CD4-positive, alpha-beta memory T cell (primary cell): ENCODE measurements around the gene POU4F2. TPM values are rescaled to one million over a fixed set of nuclear protein-coding genes. Genes with fewer than 3 reads are reported as not detected.

Experiments
- CTCF ChIA-PET: fragments of 350-600 bp; sonication (Branson Sonifier 250); formaldehyde crosslinking; loops from one replicate; lab custom pipeline; 2021; ENCODE audit warnings: inconsistent platforms; ENCODE audit not compliant: partially characterized antibody; lab: Charles Lee
- POLR2A ChIA-PET: fragments of 350-600 bp; sonication (Branson Sonifier 250); formaldehyde crosslinking; loops from one replicate; lab custom pipeline; 2021; ENCODE audit not compliant: partially characterized antibody; lab: Charles Lee
- DNase-seq, 5 donors: peaks; one replicate each; pipeline versions ENCODE4 v3.0.0 to v3.0.0-alpha.2; 2020 to 2022; ENCODE audit warnings: mixed read lengths in 1 of 5
- H3K27ac ChIP-seq: one replicate; pipeline ENCODE4 v1.7.0; 2013; ENCODE audit warnings: low read depth, low read length
- H3K27me3 ChIP-seq: 2 replicates; pipeline ENCODE4 v1.7.0; 2013; ENCODE audit warnings: mild to moderate bottlenecking, low read length, moderate library complexity; ENCODE audit not compliant: insufficient read depth
- H3K36me3 ChIP-seq: 2 replicates; pipeline ENCODE4 v1.7.0; 2013; ENCODE audit warnings: mild to moderate bottlenecking, low read length, moderate library complexity; ENCODE audit not compliant: insufficient read depth
- H3K4me1 ChIP-seq: 2 replicates; pipeline ENCODE4 v1.7.0; 2013; ENCODE audit warnings: mild to moderate bottlenecking, low read length, moderate library complexity; ENCODE audit not compliant: insufficient read depth
- H3K4me3 ChIP-seq, 2 donors: one replicate each; pipeline ENCODE4 v1.7.0; 2013; ENCODE audit warnings: low read length in 2 of 2, mild to moderate bottlenecking in 1 of 2
- H3K9me3 ChIP-seq, 2 donors: one replicate each; pipeline ENCODE4 v1.7.0; 2013; ENCODE audit warnings: low read length in 2 of 2, control low read depth in 1 of 2; ENCODE audit not compliant: control insufficient read depth in 1 of 2
- H3K27ac Mint-ChIP-seq, 7 donors: one replicate each; pipeline ENCODE4 v1.8.0; 2020 to 2021; ENCODE audit warnings: mixed read lengths in 7 of 7, mild to moderate bottlenecking in 6 of 7, inconsistent platforms in 3 of 7, moderate library complexity in 3 of 7
- H3K27me3 Mint-ChIP-seq, 2 donors: one replicate each; pipeline ENCODE4 v1.8.0; 2020 to 2021; ENCODE audit warnings: mixed read lengths in 2 of 2
- H3K36me3 Mint-ChIP-seq, 2 donors: one replicate each; pipeline ENCODE4 v1.8.0; 2020 to 2021; ENCODE audit warnings: mixed read lengths in 2 of 2, inconsistent platforms in 1 of 2, mild to moderate bottlenecking in 1 of 2
- H3K4me1 Mint-ChIP-seq, 4 donors: one replicate each; pipeline ENCODE4 v1.8.0; 2020 to 2021; ENCODE audit warnings: mixed read lengths in 4 of 4, mild to moderate bottlenecking in 1 of 4
- H3K4me3 Mint-ChIP-seq, 8 donors: one replicate each; pipeline ENCODE4 v1.8.0; 2020 to 2021; ENCODE audit warnings: mixed read lengths in 8 of 8, mild to moderate bottlenecking in 7 of 8, moderate library complexity in 6 of 8, inconsistent platforms in 3 of 8
- H3K9me3 Mint-ChIP-seq, 8 donors: one replicate each; pipeline ENCODE4 v1.8.0; 2020 to 2021; ENCODE audit warnings: mixed read lengths in 8 of 8, mild to moderate bottlenecking in 5 of 8, inconsistent platforms in 3 of 8, moderate library complexity in 1 of 8
- intact Hi-C: fragments of 100-400 bp; cut with micrococcal nuclease; formaldehyde crosslinking; loops from one replicate; pipeline ENCODE4 v1.15.1; 2023
- polyA plus RNA-seq, 2 donors: library from polyadenylated mRNA; unstranded; fragments of 300-500 nt; fragmentation: Illumina TruSeq; gene quantifications; one replicate each; pipeline ENCODE4 v1.2.3, GENCODE V29; 2021
- total RNA-seq, 2 experiments: library from RNA; stranded (reverse); gene quantifications; one replicate each; pipeline ENCODE4 v1.2.3, GENCODE V29; 2021

POU4F2 gene
- total and polyA plus RNA-seq, 4 experiments from 2014 or later: not detected

GRCh38 chr4:146645921-146646320 lies 7.2 kb downstream of the POU4F2 start:
- Mint-ChIP-seq H3K27me3 (peaks cover 35 to 51% of the 10 kb centered on the region in 2 donors), H3K27ac (no peak overlapping the region), H3K9me3 (peaks cover 0 to 17% (median 10%) of the 10 kb centered on the region in 8 donors), H3K36me3 (no peaks in the 10 kb centered on the region), H3K4me3 (no peak overlapping the region), H3K4me1 (peaks cover 0 to 7% (median 4%) of the 10 kb centered on the region in 4 donors)
- no peaks in the 10 kb centered on the region for H3K4me1 ChIP-seq
- H3K27me3 ChIP-seq: peaks cover 12% of the 10 kb centered on the region
- H3K9me3 ChIP-seq: no peaks in the 10 kb centered on the region
- no peak for DNase-seq
- H3K4me3 ChIP-seq: no peak overlapping the region
- ChIA-PET POLR2A (no interaction called here), CTCF (no interaction called here)
- no peak overlapping the region for H3K27ac ChIP-seq
- intact Hi-C loops: no loop called here
- no peaks in the 10 kb centered on the region for H3K36me3 ChIP-seq

- Mint-ChIP-seq H3K27me3 (peaks cover 33 to 55% of the 10 kb centered on the region in 2 donors), H3K4me3 (no peak overlapping the region), H3K4me1 (peaks cover 0 to 7% (median 4%) of the 10 kb centered on the region in 4 donors), H3K27ac (no peak overlapping the region), H3K36me3 (no peaks in the 10 kb centered on the region), H3K9me3 (peaks cover 0 to 13% (median 6%) of the 10 kb centered on the region in 8 donors)
- Histone ChIP-seq H3K36me3 (no peaks in the 10 kb centered on the region), H3K4me1 (no peaks in the 10 kb centered on the region), H3K4me3 (no peak overlapping the region), H3K9me3 (no peaks in the 10 kb centered on the region), H3K27ac (no peak overlapping the region), H3K27me3 (peaks cover 9% of the 10 kb centered on the region)
- POLR2A ChIA-PET: no interaction called here
- no peak for DNase-seq
- CTCF ChIA-PET: no interaction called here
- intact Hi-C loops: no loop called here
Measured at GRCh38 chr4:146646593-146647325, 8.1 kb downstream of the POU4F2 start.

- Mint-ChIP-seq H3K9me3 (peaks cover 0 to 13% (median 7%) of the 10 kb centered on the region in 8 donors), H3K4me3 (peak overlapping the region in 1 of 8 donors; percentile 5), H3K27ac (no peak overlapping the region), H3K27me3 (peaks cover 37 to 65% of the 10 kb centered on the region in 2 donors), H3K36me3 (no peaks in the 10 kb centered on the region), H3K4me1 (peaks cover 0 to 7% (median 4%) of the 10 kb centered on the region in 4 donors)
- Histone ChIP-seq H3K27ac (no peak overlapping the region), H3K4me3 (no peak overlapping the region), H3K27me3 (peaks cover 10% of the 10 kb centered on the region), H3K36me3 (no peaks in the 10 kb centered on the region), H3K9me3 (no peaks in the 10 kb centered on the region), H3K4me1 (no peaks in the 10 kb centered on the region)
- ChIA-PET CTCF (no interaction called here), POLR2A (no interaction called here)
- DNase-seq: no peak
- intact Hi-C loops: no loop called here
Measured at GRCh38 chr4:146647615-146648460, 9.1 kb downstream of the POU4F2 start.

- Mint-ChIP-seq H3K9me3 (peaks cover 0 to 17% (median 5%) of the 10 kb centered on the region in 8 donors), H3K4me3 (no peak overlapping the region), H3K4me1 (peaks cover 0 to 7% (median 4%) of the 10 kb centered on the region in 4 donors), H3K27me3 (peaks cover 39 to 67% of the 10 kb centered on the region in 2 donors), H3K36me3 (peaks cover 0 to 1% of the 10 kb centered on the region in 2 donors), H3K27ac (no peak overlapping the region)
- Histone ChIP-seq H3K27me3 (peaks cover 10% of the 10 kb centered on the region), H3K27ac (no peak overlapping the region), H3K36me3 (no peaks in the 10 kb centered on the region), H3K9me3 (no peaks in the 10 kb centered on the region), H3K4me1 (no peaks in the 10 kb centered on the region), H3K4me3 (no peak overlapping the region)
- POLR2A ChIA-PET: no interaction called here
- no peak for DNase-seq
- CTCF ChIA-PET: no interaction called here
- intact Hi-C loops: no loop called here
Measured at GRCh38 chr4:146648461-146648783, 9.7 kb downstream of the POU4F2 start.

- Mint-ChIP-seq H3K9me3 (peaks cover 0 to 17% (median 5%) of the 10 kb centered on the region in 8 donors), H3K27ac (no peak overlapping the region), H3K4me1 (peaks cover under 1 to 9% (median 4%) of the 10 kb centered on the region in 4 donors), H3K4me3 (no peak overlapping the region), H3K27me3 (peaks cover 41 to 66% of the 10 kb centered on the region in 2 donors), H3K36me3 (peaks cover 0 to 4% of the 10 kb centered on the region in 2 donors)
- Histone ChIP-seq H3K27me3 (peaks cover 10% of the 10 kb centered on the region), H3K27ac (no peak overlapping the region), H3K9me3 (no peaks in the 10 kb centered on the region), H3K4me3 (no peak overlapping the region), H3K4me1 (peaks cover 2% of the 10 kb centered on the region), H3K36me3 (no peaks in the 10 kb centered on the region)
- POLR2A ChIA-PET: no interaction called here
- CTCF ChIA-PET: no interaction called here
- intact Hi-C loops: no loop called here
- DNase-seq: no peak
Measured at GRCh38 chr4:146649232-146649631, 10.5 kb downstream of the POU4F2 start.

- H3K27me3 Mint-ChIP-seq: peaks cover 46 to 64% of the 10 kb centered on the region in 2 donors
- H3K36me3 Mint-ChIP-seq: peaks cover 0 to 4% of the 10 kb centered on the region in 2 donors
- H3K27ac Mint-ChIP-seq: no peak overlapping the region
- Histone ChIP-seq H3K27ac (no peak overlapping the region), H3K27me3 (peaks cover 15% of the 10 kb centered on the region), H3K9me3 (no peaks in the 10 kb centered on the region), H3K4me3 (no peak overlapping the region), H3K4me1 (peaks cover 8% of the 10 kb centered on the region), H3K36me3 (no peaks in the 10 kb centered on the region)
- peaks cover 0 to 17% (median 3%) of the 10 kb centered on the region in 8 donors for H3K9me3 Mint-ChIP-seq
- peaks cover 7 to 14% (median 9%) of the 10 kb centered on the region in 4 donors for H3K4me1 Mint-ChIP-seq
- ChIA-PET CTCF (no interaction called here), POLR2A (no interaction called here)
- DNase-seq: no peak
- H3K4me3 Mint-ChIP-seq: no peak overlapping the region
- intact Hi-C loops: no loop called here
Measured at GRCh38 chr4:146650034-146650433, 11.3 kb downstream of the POU4F2 start.
